OCI-LY1 (cell line): ENCODE measurements around the gene LRRFIP2.

ENCODE experiments used
- EZH2 ChIP-seq: fragments of 200-600 bp; sonication (generic), shearing (Covaris generic); IDR thresholded peaks from 2 replicates; pipeline ENCODE4 v1.8.0; 2017; ENCODE audit warnings: borderline replicate concordance, mixed run types, mild to moderate bottlenecking, antibody characterized with exemption, low read length, moderate library complexity, mixed read lengths
- TF ChIP-seq, protein P1 (sequence below): fragments of 200-600 bp; sonication (generic), shearing (Covaris generic); IDR thresholded peaks from 2 replicates; pipeline ENCODE4 v1.5.1; 2017; ENCODE audit warnings: mild to moderate bottlenecking, antibody characterized with exemption, low read length, moderate library complexity, mixed read lengths

DNA sequence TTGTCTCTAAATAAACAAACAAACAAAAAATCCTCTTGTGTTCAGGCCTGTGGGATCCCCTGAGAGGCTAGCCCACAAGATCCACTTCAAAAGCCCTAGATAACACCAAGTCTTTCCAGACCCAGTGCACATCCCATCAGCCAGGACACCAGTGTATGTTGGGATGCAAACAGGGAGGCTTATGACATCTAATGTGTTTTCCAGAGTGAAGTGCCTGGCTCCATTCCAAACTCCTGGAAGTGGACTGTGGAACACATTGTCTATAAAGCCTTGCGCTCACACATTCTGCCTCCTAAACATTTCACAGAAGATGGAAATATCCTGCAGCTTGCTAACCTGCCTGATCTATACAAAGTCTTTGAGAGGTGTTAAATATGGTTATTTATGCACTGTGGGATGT is 124.1 kb downstream of the LRRFIP2 start:
- TF ChIP-seq, protein P1, sequence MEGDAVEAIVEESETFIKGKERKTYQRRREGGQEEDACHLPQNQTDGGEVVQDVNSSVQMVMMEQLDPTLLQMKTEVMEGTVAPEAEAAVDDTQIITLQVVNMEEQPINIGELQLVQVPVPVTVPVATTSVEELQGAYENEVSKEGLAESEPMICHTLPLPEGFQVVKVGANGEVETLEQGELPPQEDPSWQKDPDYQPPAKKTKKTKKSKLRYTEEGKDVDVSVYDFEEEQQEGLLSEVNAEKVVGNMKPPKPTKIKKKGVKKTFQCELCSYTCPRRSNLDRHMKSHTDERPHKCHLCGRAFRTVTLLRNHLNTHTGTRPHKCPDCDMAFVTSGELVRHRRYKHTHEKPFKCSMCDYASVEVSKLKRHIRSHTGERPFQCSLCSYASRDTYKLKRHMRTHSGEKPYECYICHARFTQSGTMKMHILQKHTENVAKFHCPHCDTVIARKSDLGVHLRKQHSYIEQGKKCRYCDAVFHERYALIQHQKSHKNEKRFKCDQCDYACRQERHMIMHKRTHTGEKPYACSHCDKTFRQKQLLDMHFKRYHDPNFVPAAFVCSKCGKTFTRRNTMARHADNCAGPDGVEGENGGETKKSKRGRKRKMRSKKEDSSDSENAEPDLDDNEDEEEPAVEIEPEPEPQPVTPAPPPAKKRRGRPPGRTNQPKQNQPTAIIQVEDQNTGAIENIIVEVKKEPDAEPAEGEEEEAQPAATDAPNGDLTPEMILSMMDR: no peak
- TF ChIP-seq EZH2: no peak
